OCI-LY1 (cell line): Measurements from ENCODE around the gene LCP2.

Source experiments
- CTCF ChIP-seq: fragments of 200-600 bp; sonication (generic), shearing (Covaris generic); IDR thresholded peaks from 2 replicates; pipeline ENCODE4 v1.5.1; 2017; ENCODE audit warnings: mild to moderate bottlenecking, antibody characterized with exemption, low read length, moderate library complexity, mixed read lengths
- EZH2 ChIP-seq: fragments of 200-600 bp; sonication (generic), shearing (Covaris generic); IDR thresholded peaks from 2 replicates; pipeline ENCODE4 v1.8.0; 2017; ENCODE audit warnings: borderline replicate concordance, mixed run types, mild to moderate bottlenecking, antibody characterized with exemption, low read length, moderate library complexity, mixed read lengths

DNA sequence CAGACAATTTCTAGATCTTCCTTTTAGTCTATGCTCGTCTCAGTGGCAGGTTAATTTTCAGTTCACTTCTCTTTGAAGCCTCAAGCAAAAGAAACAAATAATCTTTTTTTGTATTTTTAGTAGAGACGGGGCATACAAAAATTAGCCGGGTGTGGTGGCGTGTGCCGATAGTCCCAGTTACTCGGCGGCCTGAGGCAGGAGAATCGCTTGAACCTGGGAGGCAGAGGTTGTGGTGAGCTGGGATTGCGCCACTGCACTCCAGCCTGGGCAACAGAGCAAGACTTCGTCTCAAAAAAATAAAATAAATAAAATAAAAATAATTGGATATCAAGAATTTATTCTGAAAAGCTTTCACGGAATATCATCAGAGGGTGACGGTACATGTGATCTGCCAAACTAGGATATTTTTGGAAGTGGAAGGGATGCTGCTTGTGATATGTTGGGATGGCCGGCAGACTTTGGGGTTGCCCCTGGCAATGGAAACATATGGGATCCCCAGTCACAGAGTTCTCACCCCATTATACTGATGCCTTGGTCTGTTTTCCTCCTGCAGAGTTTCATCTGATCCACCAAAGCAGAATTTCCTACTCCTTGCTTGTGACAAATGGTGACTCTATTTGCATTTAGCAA, 7.6 kb upstream of the LCP2 start:
- no peak for TF ChIP-seq CTCF
- TF ChIP-seq EZH2: no peak
